AG10803 (cell line): ENCODE data around the gene KCNK5.
A peak's percentile ranks its signal among the peaks of the same experiment; 100 is the strongest.

ENCODE experiments used
- DNase-seq: peaks from one replicate; pipeline ENCODE4 v3.0.0; 2010; ENCODE audit warnings: low read depth
- H3K4me3 ChIP-seq: 2 replicates; pipeline ENCODE4 v1.5.1; 2011; ENCODE audit warnings: mild to moderate bottlenecking, low read length, control low read depth
- CTCF ChIP-seq: conservative IDR thresholded peaks from 2 replicates; pipeline ENCODE4 v1.5.1; 2011; ENCODE audit warnings: mild to moderate bottlenecking, low read length, control low read depth, inconsistent platforms

KCNK5 gene

GRCh38 chr6:39228992-39229767, at the start of gene KCNK5:
Gene KCNK5 (minus strand): TSS chr6:39229475. CDS start chr6:39229111, 364 bp downstream.
- DNase-seq, result peak; percentile 15
- TF ChIP-seq CTCF, result 0 out of 2 replicates have a peak, but pooled peaks have one; percentile 11
- H3K4me3 ChIP-seq, result peak within 1 kb of the TSS; percentile 39

- no peak for DNase-seq
- TF ChIP-seq CTCF, result no peak
- no peak overlapping the region for H3K4me3 ChIP-seq
Observed at GRCh38 chr6:39276379-39276995, 47.2 kb upstream of the KCNK5 start.

- TF ChIP-seq CTCF, result no peak
- DNase-seq, result no peak
Observed at GRCh38 chr6:39274903-39275302, 45.6 kb upstream of the KCNK5 start.

GRCh38 chr6:39274471-39274870, 45.2 kb upstream of the KCNK5 start:
- no peak for TF ChIP-seq CTCF
- no peak overlapping the region for H3K4me3 ChIP-seq
- DNase-seq, result no peak

More at GRCh38 chr6:39274903-39275302, 45.6 kb upstream of the KCNK5 start:
- no peak overlapping the region for H3K4me3 ChIP-seq

- no peak for TF ChIP-seq CTCF
Observed at GRCh38 chr6:39273406-39273821, 44.1 kb upstream of the KCNK5 start.

GRCh38 chr6:39269961-39270360, 40.7 kb upstream of the KCNK5 start:
- DNase-seq, result no peak
- TF ChIP-seq CTCF, result no peak

More at GRCh38 chr6:39273406-39273821, 44.1 kb upstream of the KCNK5 start:
- no peak for DNase-seq
- H3K4me3 ChIP-seq, result no peak overlapping the region

GRCh38 chr6:39268721-39269120, 39.4 kb upstream of the KCNK5 start:
- TF ChIP-seq CTCF, result no peak
- no peak for DNase-seq
- no peak overlapping the region for H3K4me3 ChIP-seq

More at GRCh38 chr6:39269961-39270360, 40.7 kb upstream of the KCNK5 start:
- no peak overlapping the region for H3K4me3 ChIP-seq
